Natural killer cell (primary cell): ENCODE measurements around the gene LLGL2. TPM values are rescaled to one million over a fixed set of nuclear protein-coding genes. Genes with fewer than 3 reads are reported as not detected.
A peak's percentile ranks its signal among the peaks of the same experiment; 100 is the strongest.

Source experiments
- ATAC-seq, 3 donors: fragments of 150-1000 bp in 2 of 3; fragments of 200-7000 bp in 1 of 3; cut with Tn5 transposase; 1 replicate in 1 of 3; 2 replicates in 2 of 3; pipeline ENCODE4 v1.10.0; 2021; ENCODE audit warnings: mild to moderate bottlenecking in 2 of 3, moderate library complexity in 2 of 3
- DNase-seq, 2 donors: peaks; one replicate each; pipeline versions ENCODE4 v3.0.0 to v3.0.0-alpha.2; 2013 to 2021; ENCODE audit warnings: mixed read lengths in 1 of 2
- H3K27ac ChIP-seq: one replicate; pipeline ENCODE4 v1.5.1; 2013; ENCODE audit warnings: mild to moderate bottlenecking, low read length
- H3K27me3 ChIP-seq: one replicate; pipeline ENCODE4 v1.6.1; 2013; ENCODE audit warnings: low read length; ENCODE audit not compliant: control insufficient read depth, insufficient read depth
- H3K36me3 ChIP-seq: one replicate; pipeline ENCODE4 v1.6.1; 2013; ENCODE audit warnings: low read length; ENCODE audit not compliant: control insufficient read depth, insufficient read depth
- H3K4me1 ChIP-seq: one replicate; pipeline ENCODE4 v1.6.1; 2013; ENCODE audit warnings: low read length; ENCODE audit not compliant: control insufficient read depth, insufficient read depth
- H3K4me3 ChIP-seq: one replicate; pipeline ENCODE4 v1.5.1; 2013; ENCODE audit warnings: low read length
- H3K9me3 ChIP-seq: one replicate; pipeline ENCODE4 v1.6.1; 2013; ENCODE audit warnings: low read length; ENCODE audit not compliant: control insufficient read depth, insufficient read depth
- H3K27ac Mint-ChIP-seq, 2 donors: one replicate each; pipeline ENCODE4 v1.8.0; 2022; ENCODE audit warnings: mild to moderate bottlenecking in 2 of 2, mixed read lengths in 2 of 2, moderate library complexity in 1 of 2
- H3K27me3 Mint-ChIP-seq, 2 donors: one replicate each; pipeline ENCODE4 v1.8.0; 2022; ENCODE audit warnings: low read depth in 2 of 2, mixed read lengths in 2 of 2
- H3K36me3 Mint-ChIP-seq: one replicate; pipeline ENCODE4 v1.8.0; 2022; ENCODE audit warnings: mixed read lengths
- H3K4me1 Mint-ChIP-seq, 2 donors: one replicate each; pipeline ENCODE4 v1.8.0; 2022; ENCODE audit warnings: mixed read lengths in 2 of 2
- H3K4me3 Mint-ChIP-seq: one replicate; pipeline ENCODE4 v1.8.0; 2022; ENCODE audit warnings: mild to moderate bottlenecking, moderate library complexity, mixed read lengths
- H3K9me3 Mint-ChIP-seq, 2 donors: one replicate each; pipeline ENCODE4 v1.8.0; 2022; ENCODE audit warnings: mixed read lengths in 2 of 2
- CTCF ChIP-seq: fragments of 200-600 bp; IDR thresholded peaks from one replicate; pipeline ENCODE4 v1.8.0; 2022; ENCODE audit warnings: antibody characterized with exemption
- WGBS: methylation state at CpG from one replicate; pipeline ENCODE4 v1.1.7; 2013; ENCODE audit warnings: missing lambda C conversion rate; ENCODE audit not compliant: insufficient coverage; 5-methylcytosine and 5-hydroxymethylcytosine counted together
- intact Hi-C: fragments of 100-400 bp; cut with micrococcal nuclease; formaldehyde crosslinking; loops from one replicate; pipeline ENCODE4 v1.14.2; 2022
- total RNA-seq, 4 donors: library from RNA; stranded (reverse); fragments of 120-200 nt in 1 of 4; gene quantifications; one replicate each; pipeline versions ENCODE4 v1.2.3 to v1.2.4, GENCODE V29; 2013 to 2022

Gene LLGL2
- total RNA-seq, 3 donors from 2014 or later (not counting 1 experiment from before 2014, with no cell fraction given), result 229 to 302 (median 244) TPM

DNA sequence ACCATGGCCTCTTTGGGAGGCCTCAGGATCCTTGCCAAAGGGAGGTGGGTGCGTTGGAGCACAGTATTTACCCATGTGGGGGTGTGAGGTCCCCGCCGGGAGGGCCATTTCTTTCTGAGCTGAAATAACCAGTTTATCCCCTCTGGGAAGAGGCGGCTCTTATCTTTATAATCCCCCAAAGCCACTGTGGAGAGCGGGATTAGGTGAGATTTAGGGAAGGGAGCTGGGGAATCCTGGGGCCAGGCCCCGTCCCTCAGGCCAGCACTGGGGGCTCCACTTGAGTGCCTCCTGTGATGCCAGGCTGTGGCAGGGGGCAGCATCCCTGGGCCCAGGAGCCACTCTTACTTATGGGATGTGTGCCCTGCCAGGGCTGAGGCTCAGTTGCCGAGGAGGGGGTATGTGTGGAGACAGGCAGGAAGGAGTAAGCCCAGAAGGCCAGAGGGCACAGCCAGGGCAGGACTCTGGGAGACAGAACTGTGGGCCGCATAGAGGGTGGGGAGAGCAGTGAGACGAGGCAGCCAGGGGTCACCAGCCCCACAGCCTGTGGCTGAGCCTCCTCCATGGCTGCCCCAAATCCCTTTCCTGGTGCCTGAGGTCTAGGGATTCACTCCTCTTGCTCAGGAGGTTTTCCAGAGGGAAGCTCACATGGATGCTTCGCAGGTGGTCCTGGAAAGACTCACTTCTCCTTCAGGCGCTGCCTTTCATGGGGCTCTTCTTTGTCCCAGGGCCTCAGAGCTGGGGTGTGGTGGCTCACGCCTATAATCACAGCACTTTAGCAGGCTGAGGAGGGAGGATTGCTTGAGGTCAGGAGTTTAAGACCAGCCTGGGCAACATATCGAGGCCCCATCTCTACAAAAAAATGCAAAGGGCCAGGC, 44.1 kb upstream of the LLGL2 start:
- H3K36me3 Mint-ChIP-seq, result no peaks in the 10 kb centered on the region
- no peaks in the 10 kb centered on the region for H3K9me3 Mint-ChIP-seq
- no peak overlapping the region for H3K4me3 Mint-ChIP-seq
- no peak for TF ChIP-seq CTCF
- no peak overlapping the region for H3K27ac ChIP-seq
- peaks cover 3 to 12% of the 10 kb centered on the region in 2 donors for H3K4me1 Mint-ChIP-seq
- ATAC-seq, result no peak
- H3K9me3 ChIP-seq, result no peaks in the 10 kb centered on the region
- DNase-seq, result no peak
- no peaks in the 10 kb centered on the region for H3K27me3 Mint-ChIP-seq
- no peak overlapping the region for H3K4me3 ChIP-seq
- intact Hi-C loops, result no loop called here
- no peaks in the 10 kb centered on the region for H3K36me3 ChIP-seq
- 95% methylated on average over 10 of the region's 13 CpGs for WGBS
- peak overlapping the region in 1 of 2 donors; percentile 70 for H3K27ac Mint-ChIP-seq
- H3K4me1 ChIP-seq, result peaks cover 3% of the 10 kb centered on the region
- no peaks in the 10 kb centered on the region for H3K27me3 ChIP-seq

DNA sequence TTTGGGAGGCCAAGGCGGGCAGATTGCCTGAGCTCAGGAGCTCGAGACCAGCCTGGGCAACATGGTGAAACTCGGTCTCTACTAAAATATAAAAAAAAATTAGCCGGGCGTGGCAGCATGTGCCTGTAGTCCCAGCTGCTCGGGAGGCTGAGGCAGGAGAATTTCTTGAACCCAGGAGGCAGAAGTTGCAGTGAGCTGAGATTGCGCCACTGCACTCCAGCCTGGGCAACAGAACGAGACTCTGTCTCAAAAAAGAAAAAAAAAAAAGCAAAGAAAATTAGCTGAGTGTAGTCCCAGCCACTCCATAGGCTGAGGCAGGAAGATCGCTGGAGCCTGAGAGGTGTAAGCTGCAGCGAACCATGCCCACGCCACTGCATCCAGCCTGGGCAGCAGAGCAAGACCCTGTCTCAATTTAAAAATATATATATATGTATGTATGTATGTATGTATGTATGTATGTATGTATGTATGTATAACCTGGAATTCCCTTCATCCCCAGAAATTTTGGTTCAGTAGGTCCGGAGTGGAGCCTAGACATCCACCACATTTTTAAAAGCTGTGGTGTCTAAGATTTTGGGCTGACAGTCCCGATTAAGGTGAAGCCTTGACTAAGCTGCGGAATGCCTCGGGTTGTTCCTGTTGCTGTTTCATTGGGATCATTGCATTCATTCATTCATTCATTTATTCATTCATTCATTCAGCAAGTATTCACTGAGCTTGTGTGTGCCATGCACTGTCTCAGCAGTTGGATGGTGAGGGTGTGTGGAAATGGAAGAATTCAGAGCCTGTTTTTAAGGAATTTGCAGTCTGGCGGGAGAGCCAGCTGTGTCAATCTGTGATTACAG, 43.2 kb upstream of the LLGL2 start:
- Mint-ChIP-seq H3K36me3 (no peaks in the 10 kb centered on the region), H3K9me3 (no peaks in the 10 kb centered on the region), H3K4me3 (no peak overlapping the region), H3K4me1 (peaks cover 7 to 18% of the 10 kb centered on the region in 2 donors), H3K27me3 (no peaks in the 10 kb centered on the region), H3K27ac (no peak overlapping the region)
- Histone ChIP-seq H3K27me3 (no peaks in the 10 kb centered on the region), H3K4me1 (peaks cover 12% of the 10 kb centered on the region), H3K27ac (no peak overlapping the region), H3K4me3 (no peak overlapping the region), H3K36me3 (no peaks in the 10 kb centered on the region), H3K9me3 (no peaks in the 10 kb centered on the region)
- intact Hi-C loops, result no loop called here
- no peak for DNase-seq
- 91% methylated on average over 14 of the region's 16 CpGs for WGBS
- no peak for ATAC-seq
- no peak for TF ChIP-seq CTCF

DNA sequence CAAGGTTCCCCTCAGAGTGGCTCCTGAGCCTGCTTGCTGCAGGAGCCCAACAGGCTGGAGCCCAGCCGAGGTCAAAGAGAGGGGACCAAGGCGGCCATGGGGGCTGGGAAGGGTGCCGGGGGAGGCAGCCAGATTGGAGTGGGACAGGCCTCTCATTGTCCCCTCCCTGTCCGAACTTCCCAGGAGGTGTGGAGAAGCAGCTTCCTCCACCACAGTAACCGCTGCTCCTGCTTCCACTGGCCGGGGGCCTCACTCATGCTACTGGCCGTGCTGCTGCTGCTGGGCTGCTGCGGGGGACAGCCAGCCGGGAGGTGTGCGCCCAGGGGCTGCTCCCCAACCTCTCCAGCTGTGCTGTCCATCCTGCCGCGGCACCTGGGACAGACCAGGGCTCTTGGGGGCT, 39.8 kb upstream of the LLGL2 start:
- Histone ChIP-seq H3K27me3 (no peaks in the 10 kb centered on the region), H3K9me3 (no peaks in the 10 kb centered on the region), H3K27ac (no peak overlapping the region), H3K36me3 (peaks cover 1% of the 10 kb centered on the region), H3K4me1 (peaks cover 26% of the 10 kb centered on the region), H3K4me3 (no peak overlapping the region)
- DNase-seq (no peak), ATAC-seq (no peak)
- Mint-ChIP-seq H3K9me3 (no peaks in the 10 kb centered on the region), H3K36me3 (no peaks in the 10 kb centered on the region), H3K4me1 (peaks cover 13 to 24% of the 10 kb centered on the region in 2 donors), H3K27me3 (no peaks in the 10 kb centered on the region), H3K27ac (peak overlapping the region in 1 of 2 donors; percentile 95), H3K4me3 (no peak overlapping the region)
- no peak for TF ChIP-seq CTCF
- intact Hi-C loops, result no loop called here
- 97% methylated on average over 12 of the region's 12 CpGs for WGBS
